ENCODE data around the gene RAD51B. TPM values are rescaled to one million over a fixed set of nuclear protein-coding genes. Genes with fewer than 3 reads are reported as not detected.

RAD51B gene
- total RNA-seq, 2 donors from 2014 or later, result 22.8 to 33.8 TPM

- peaks cover 20% of the 10 kb centered on the region for H3K27me3 ChIP-seq (ENCODE audit: control insufficient read depth, insufficient read depth, low read length, poor library complexity, severe bottlenecking)
- H3K27me3 Mint-ChIP-seq (ENCODE audit: insufficient read depth), result peaks cover 35% of the 10 kb centered on the region
- no peak overlapping the region for H3K27ac Mint-ChIP-seq
- H3K4me3 ChIP-seq (ENCODE audit: low read length), result no peak overlapping the region
- H3K9me3 Mint-ChIP-seq, result no peaks in the 10 kb centered on the region
- 79 to 91% methylated on average over 5 to 8 of the region's 8 CpGs for WGBS, 2 experiments (ENCODE audit: insufficient coverage in 1 of 2, insufficient read length in 1 of 2)
- DNase-seq, result no peak
- peaks cover 10% of the 10 kb centered on the region for H3K4me1 Mint-ChIP-seq
- H3K4me1 ChIP-seq (ENCODE audit: control insufficient read depth, insufficient read depth, low read length), result no peaks in the 10 kb centered on the region
- no peak overlapping the region for H3K9ac ChIP-seq (ENCODE audit: extremely low read depth, low read length, poor library complexity, severe bottlenecking)
- no peaks in the 10 kb centered on the region for H3K9me3 ChIP-seq (ENCODE audit: control insufficient read depth, low read length)
- no peaks in the 10 kb centered on the region for H3K36me3 ChIP-seq (ENCODE audit: control insufficient read depth, insufficient read depth, low read length)
- no peak overlapping the region for H3K4me3 Mint-ChIP-seq
- no peak overlapping the region for H3K27ac ChIP-seq (ENCODE audit: low read depth, low read length)
- TF ChIP-seq, protein P1, sequence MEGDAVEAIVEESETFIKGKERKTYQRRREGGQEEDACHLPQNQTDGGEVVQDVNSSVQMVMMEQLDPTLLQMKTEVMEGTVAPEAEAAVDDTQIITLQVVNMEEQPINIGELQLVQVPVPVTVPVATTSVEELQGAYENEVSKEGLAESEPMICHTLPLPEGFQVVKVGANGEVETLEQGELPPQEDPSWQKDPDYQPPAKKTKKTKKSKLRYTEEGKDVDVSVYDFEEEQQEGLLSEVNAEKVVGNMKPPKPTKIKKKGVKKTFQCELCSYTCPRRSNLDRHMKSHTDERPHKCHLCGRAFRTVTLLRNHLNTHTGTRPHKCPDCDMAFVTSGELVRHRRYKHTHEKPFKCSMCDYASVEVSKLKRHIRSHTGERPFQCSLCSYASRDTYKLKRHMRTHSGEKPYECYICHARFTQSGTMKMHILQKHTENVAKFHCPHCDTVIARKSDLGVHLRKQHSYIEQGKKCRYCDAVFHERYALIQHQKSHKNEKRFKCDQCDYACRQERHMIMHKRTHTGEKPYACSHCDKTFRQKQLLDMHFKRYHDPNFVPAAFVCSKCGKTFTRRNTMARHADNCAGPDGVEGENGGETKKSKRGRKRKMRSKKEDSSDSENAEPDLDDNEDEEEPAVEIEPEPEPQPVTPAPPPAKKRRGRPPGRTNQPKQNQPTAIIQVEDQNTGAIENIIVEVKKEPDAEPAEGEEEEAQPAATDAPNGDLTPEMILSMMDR (conservative IDR thresholded peaks at IDR 0.05), result no peak
- H3K36me3 Mint-ChIP-seq (ENCODE audit: low read depth), result no peaks in the 10 kb centered on the region
These were observed 867.1 kb downstream of the RAD51B start for GRCh38 chr14:68686724-68687123.

- DNase-seq, result no peak
- Mint-ChIP-seq H3K9me3 (no peaks in the 10 kb centered on the region), H3K27me3 (ENCODE audit: insufficient read depth) (peaks cover 45% of the 10 kb centered on the region), H3K4me3 (no peak overlapping the region), H3K4me1 (peaks cover 14% of the 10 kb centered on the region), H3K36me3 (ENCODE audit: low read depth) (no peaks in the 10 kb centered on the region), H3K27ac (no peak overlapping the region)
- no peak overlapping the region for H3K9ac ChIP-seq (ENCODE audit: extremely low read depth, low read length, poor library complexity, severe bottlenecking)
- TF ChIP-seq, protein P1 (conservative IDR thresholded peaks at IDR 0.05), result no peak
- H3K4me1 ChIP-seq (ENCODE audit: control insufficient read depth, insufficient read depth, low read length), result no peaks in the 10 kb centered on the region
- peaks cover 26% of the 10 kb centered on the region for H3K27me3 ChIP-seq (ENCODE audit: control insufficient read depth, insufficient read depth, low read length, poor library complexity, severe bottlenecking)
- H3K4me3 ChIP-seq (ENCODE audit: low read length), result no peak overlapping the region
- H3K36me3 ChIP-seq (ENCODE audit: control insufficient read depth, insufficient read depth, low read length), result no peaks in the 10 kb centered on the region
- H3K9me3 ChIP-seq (ENCODE audit: control insufficient read depth, low read length), result no peaks in the 10 kb centered on the region
- WGBS, 2 experiments (ENCODE audit: insufficient coverage in 1 of 2, insufficient read length in 1 of 2), result 86 to 95% methylated on average over 9 to 11 of the region's 11 CpGs
- no peak overlapping the region for H3K27ac ChIP-seq (ENCODE audit: low read depth, low read length)
These were observed 868.2 kb downstream of the RAD51B start for GRCh38 chr14:68687746-68688145.

- H3K9me3 ChIP-seq (ENCODE audit: control insufficient read depth, low read length), result no peaks in the 10 kb centered on the region
- TF ChIP-seq, protein P1 (conservative IDR thresholded peaks at IDR 0.05), result peak; percentile 15
- no peak overlapping the region for H3K4me3 Mint-ChIP-seq
- DNase-seq, result no peak
- H3K9ac ChIP-seq (ENCODE audit: extremely low read depth, low read length, poor library complexity, severe bottlenecking), result no peak overlapping the region
- no peaks in the 10 kb centered on the region for H3K36me3 ChIP-seq (ENCODE audit: control insufficient read depth, insufficient read depth, low read length)
- no peak overlapping the region for H3K27ac Mint-ChIP-seq
- peak overlapping the region; percentile 92 for H3K27ac ChIP-seq (ENCODE audit: low read depth, low read length)
- peaks cover 28% of the 10 kb centered on the region for H3K27me3 ChIP-seq (ENCODE audit: control insufficient read depth, insufficient read depth, low read length, poor library complexity, severe bottlenecking)
- no peaks in the 10 kb centered on the region for H3K9me3 Mint-ChIP-seq
- 45 to 58% methylated on average over 7 to 8 of the region's 9 CpGs for WGBS, 2 experiments (ENCODE audit: insufficient coverage in 1 of 2, insufficient read length in 1 of 2)
- peaks cover 12% of the 10 kb centered on the region for H3K4me1 Mint-ChIP-seq
- H3K4me1 ChIP-seq (ENCODE audit: control insufficient read depth, insufficient read depth, low read length), result no peaks in the 10 kb centered on the region
- peaks cover 56% of the 10 kb centered on the region for H3K27me3 Mint-ChIP-seq (ENCODE audit: insufficient read depth)
- no peaks in the 10 kb centered on the region for H3K36me3 Mint-ChIP-seq (ENCODE audit: low read depth)
- no peak overlapping the region for H3K4me3 ChIP-seq (ENCODE audit: low read length)
These were observed 869.3 kb downstream of the RAD51B start for GRCh38 chr14:68688872-68689371.

All from endodermal cell (in vitro differentiated cells).